ENCODE data around the gene LPAR2.
"Not testable (repeated sequence)": the region's sequence is repeated elsewhere in the genome, so short reads cannot be mapped to it uniquely, and the experiment has no call there.

Gene LPAR2

GRCh38 chr19:19598728-19599451 lies 29.1 kb downstream of the LPAR2 start:
- not testable (repeated sequence) for DNase-seq (ENCODE audit: low read depth in 2 of 2, low spot score in 1 of 2)

DNA sequence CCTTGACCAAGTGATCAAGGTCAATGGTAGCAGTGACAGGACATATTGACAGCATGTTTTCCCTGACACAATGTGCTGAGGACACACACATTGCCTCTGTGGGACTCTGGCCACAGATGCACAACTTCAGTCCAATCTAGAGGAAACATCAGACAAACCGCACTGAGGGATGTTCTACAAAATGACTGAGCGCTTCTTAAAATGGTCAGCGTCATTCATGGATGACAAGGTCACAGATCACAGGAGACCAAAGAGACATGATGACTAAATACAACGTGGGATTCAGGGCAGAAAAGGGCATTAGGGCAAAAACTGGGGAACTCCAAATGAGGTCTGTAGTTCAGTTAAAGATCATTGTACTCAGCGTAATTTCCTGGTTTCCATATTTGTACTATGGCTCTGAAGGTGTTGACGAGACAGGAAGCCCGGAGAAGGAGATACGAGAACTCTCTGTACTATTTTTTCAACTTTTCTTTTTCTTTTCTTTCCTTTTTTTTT lies 30.2 kb downstream of the LPAR2 start:
- DNase-seq (ENCODE audit: low read depth in 2 of 2, low spot score in 1 of 2), result no peak

GRCh38 chr19:19595171-19595701 lies 32.8 kb downstream of the LPAR2 start:
- DNase-seq (ENCODE audit: low read depth in 2 of 2, low spot score in 1 of 2), result no peak

DNA sequence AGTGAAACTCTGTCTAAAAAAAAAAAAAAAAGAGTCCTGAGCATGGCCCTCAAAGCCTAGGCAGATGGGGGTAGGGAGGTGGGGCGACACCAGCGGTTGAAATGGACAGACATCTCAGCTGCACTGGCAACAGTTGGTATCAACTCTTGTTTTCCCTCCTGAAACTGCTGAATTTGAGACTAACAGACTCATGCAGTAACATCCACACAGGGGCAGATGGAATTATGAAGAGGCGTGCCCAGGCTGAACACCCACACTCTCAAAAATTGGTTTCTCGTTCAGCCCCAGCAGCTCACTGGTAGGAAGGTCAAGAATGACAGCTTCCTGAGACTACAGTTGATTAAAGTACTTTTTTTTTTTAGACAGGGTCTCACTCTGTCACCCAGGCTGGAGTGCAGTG lies 33.6 kb downstream of the LPAR2 start:
- DNase-seq (ENCODE audit: low read depth in 2 of 2, low spot score in 1 of 2), result no peak

- DNase-seq (ENCODE audit: low read depth in 2 of 2, low spot score in 1 of 2), result no peak
Measured at GRCh38 chr19:19592690-19593089, 35.3 kb downstream of the LPAR2 start.

DNA sequence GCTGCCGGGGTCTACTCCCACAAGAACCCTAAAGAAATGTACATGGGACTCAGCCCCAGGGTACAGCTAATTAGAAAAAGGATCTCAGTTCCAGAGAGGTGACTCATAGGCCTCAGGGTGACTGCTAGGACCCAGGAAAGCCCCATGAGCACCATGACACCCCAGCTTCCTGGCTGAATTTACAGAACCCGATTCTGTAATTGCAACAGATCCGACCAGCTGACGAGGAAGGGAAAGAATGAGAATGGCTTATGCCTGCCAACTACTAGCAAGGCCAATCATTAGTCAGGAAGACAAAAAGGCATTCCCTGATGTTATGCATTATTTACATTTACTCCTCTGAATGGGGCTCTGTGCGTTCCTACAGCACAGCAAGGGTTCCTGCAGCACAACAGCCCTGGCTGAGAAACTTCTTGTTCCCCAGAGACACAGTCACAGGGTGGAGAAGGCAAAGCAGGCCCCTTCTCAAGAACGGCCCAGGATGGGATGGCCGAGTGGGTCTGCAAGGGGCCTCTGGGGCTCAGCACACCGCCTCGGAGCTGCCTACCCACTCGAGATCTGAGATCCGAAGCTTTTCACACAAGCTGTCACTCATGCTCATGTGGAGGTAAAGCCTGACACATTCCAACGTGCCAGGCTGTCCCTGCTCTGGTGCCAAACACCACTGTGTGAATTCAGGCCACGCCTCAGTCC lies 36.7 kb downstream of the LPAR2 start:
- peak in 1 of 2 donors; percentile 34 for DNase-seq (ENCODE audit: low read depth in 2 of 2, low spot score in 1 of 2)

DNA sequence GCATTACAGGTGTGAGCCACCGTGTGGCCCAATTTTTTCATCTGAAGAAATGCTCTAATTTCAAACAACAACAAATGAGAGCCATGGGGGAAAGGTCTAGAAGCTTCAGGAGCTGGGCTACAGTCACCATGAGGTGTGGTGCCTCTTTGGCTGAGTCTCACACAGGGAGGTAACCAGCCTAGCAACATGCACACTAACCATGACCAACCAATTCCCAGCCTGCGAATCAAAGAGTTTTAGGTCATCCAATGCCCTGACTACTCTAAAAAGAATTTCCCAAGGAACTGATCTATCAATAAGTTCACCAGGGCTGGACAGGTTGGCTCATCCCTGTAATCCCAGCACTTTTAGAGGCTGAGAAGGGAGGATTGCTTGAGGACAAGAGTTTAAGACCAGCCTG lies 39.5 kb downstream of the LPAR2 start:
- DNase-seq (ENCODE audit: low read depth in 2 of 2, low spot score in 1 of 2), result no peak

DNA sequence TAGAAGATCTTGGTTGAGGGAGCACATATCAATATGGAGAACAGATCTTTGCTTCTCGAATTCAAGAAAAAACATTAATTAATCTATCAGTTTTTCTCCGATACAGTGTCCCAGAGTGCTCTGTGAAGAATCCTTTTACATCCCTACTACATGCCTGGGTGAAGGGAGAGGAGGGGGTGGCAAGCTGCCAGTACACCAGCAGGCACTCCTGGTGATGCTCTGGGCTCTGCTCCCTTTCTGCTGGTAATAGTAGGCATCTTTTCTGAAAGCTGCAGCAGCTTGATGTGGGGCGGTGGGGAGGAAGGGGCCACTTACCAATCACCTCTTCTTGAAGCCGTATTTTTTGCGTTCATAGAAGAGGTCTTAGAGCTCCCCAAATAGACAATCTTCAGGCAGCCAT lies 40.2 kb downstream of the LPAR2 start:
- no peak for DNase-seq (ENCODE audit: low read depth in 2 of 2, low spot score in 1 of 2)

DNA sequence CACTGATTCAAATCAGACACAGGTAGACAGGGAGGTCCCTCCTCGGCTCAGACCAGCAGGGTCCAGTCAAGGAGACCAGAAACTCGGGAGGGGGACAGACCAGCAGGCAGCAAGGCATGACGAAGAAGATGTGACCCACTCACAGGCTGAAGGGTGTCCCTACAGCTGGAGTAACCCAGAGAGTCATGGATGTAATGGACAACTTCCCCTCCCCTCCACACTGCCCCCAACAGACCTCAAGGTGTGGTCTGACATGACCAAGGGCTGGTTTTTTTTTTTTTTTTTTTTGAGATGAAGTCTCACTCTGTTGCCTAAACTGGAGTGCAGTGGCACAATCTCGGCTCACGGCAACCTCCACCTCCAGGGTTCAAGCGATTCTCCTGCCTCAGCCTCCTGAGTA lies 43.7 kb downstream of the LPAR2 start:
- no peak for DNase-seq (ENCODE audit: low read depth in 2 of 2, low spot score in 1 of 2)

DNA sequence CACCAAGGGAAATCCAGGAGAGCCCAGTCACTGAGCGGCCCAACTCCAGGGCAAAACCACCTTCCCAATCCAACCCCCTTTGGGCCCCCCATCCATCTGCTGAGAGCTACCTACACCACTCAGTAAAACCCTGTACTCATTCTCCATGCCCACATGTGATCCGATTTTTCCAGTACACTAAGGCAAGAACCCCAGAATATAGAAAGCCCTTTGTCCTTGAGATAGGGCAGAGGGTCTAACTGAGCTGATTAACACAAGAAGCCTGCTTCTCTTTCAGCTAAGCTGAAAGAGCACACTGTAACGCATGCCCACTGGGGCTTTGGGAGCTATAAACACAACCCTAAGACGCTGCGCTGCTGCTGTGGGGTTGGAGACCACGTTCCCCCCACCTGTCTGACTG lies 45.5 kb downstream of the LPAR2 start:
- no peak for DNase-seq (ENCODE audit: low read depth in 2 of 2, low spot score in 1 of 2)

DNA sequence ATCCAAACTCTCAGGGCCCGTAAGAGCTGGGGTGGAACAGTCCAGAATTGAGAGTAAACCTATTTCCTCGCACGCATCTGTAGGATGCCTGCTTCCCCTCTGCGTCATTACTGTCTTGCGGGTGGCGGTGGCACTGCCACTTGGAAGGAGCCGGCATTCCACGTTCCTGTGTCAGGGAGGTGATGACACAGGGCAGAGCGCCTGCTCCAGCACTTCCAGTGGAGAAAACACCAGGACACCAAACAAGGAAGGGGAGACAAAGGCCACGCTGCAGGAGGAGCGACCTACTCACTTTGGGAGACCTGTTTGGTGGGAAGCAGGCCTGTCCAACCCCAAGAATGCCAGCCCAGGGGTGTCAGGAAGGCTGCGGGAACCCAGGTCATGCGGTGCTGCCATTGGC lies 46.6 kb downstream of the LPAR2 start:
- no peak for DNase-seq (ENCODE audit: low read depth in 2 of 2, low spot score in 1 of 2)

DNA sequence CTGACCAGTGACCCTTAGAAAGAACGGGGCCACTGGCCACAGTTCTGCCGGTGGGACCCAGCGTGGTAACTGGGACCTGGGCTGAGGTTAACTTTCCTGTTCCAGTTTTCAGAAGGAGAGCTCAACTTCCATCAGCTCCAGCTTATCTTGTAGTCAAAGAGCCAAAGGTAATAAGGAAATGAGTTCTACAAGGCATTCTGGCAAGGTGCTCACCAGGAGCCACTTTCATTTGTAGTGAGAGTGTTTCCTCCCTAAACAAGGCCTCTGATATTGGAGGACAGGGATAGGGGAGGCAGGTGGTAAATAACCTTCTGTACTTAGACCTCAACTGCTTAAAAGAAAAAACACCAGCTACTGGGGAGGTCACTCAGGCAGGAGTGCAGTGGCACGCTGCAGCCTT lies 47.6 kb downstream of the LPAR2 start:
- DNase-seq (ENCODE audit: low read depth in 2 of 2, low spot score in 1 of 2), result no peak

DNA sequence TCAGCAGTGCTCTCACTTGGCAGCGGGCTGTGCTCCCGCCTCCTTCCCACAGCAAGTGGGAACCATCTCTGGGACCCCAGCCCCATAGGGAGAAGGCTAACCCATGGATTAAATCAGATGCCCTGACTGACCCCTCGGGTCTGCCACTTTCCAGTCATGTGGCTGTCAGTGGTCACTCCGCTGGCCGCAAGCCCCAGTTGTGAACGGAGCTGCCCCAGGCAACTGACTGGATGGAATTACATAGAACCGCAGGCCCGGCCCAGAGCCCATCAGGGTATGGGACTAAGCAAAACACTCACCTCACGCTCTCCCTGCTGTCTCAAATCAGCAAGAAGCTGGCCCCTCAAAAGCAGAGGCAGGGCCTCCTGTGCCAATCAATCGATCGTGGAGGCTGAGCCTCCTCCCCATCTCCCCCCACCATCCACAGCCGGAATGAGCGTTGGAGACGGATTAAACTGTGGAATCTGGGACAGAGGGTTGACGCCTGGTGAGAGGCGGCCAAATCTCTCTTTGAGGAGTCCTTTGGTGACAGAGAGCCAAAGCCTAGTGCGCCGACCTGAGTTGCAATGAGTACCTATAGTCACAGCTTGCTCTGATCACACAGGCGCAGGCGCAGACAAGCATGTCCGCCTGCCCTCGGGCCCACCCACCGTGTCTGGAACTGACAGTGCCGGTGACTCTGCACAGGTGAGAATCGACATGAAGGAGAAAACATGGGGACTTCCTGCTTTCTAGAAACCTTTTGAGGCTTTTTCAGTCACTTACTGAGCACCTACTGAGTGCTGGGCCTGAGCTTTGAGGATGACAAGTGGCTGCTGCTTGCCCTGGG lies 48.3 kb downstream of the LPAR2 start:
- no peak for DNase-seq (ENCODE audit: low read depth in 2 of 2, low spot score in 1 of 2)

DNA sequence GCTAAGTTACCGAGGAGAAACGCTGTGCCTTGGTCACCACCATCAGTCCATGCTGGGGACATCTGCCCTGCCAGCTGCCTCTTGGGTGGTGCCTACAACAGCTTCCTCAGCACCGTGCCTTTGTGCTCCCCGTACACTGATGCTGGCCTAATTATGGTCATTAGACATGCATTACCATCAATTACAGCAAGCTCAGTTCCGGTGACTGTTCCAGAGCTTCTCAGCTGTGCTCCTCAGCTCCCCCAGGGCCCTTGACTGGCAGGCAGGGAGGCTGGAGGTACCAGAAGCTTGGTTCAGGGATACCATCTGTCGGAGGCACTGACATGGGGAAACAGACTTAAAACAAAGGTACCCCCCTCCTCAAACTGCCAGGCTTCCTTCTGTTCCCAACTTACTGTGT lies 49.8 kb downstream of the LPAR2 start:
- DNase-seq (ENCODE audit: low read depth in 2 of 2, low spot score in 1 of 2), result no peak

DNA sequence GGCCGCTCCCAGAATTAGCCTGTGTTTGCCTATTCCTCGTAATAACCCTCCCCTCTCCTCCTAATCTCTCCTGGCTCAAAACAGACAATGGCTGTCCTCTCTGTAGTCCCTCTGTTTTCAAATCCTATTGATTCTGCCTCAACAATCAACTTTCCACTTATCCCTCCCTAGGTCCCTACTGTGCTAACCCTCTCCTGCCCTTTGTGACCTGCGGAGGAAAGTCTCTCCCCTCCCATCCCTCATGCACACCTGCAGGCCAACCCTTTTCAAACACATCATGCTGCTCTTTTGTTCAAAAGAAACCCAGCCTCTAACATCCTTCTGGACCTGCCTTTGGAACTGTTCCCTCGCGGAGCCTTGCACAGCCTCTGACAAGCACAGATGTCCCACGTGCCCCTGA lies 52.6 kb downstream of the LPAR2 start:
- no peak for DNase-seq (ENCODE audit: low read depth in 2 of 2, low spot score in 1 of 2)

Data from stimulated activated CD8-positive, alpha-beta memory T cell treated with anti-CD3 and anti-CD28 coated beads, Interleukin-4, amount 100 ng/mL, for 1 hour (primary cell).